GM10266 (cell line): ENCODE measurements around the gene PPM1N.

ENCODE experiments used
- DNase-seq: peaks from one replicate; pipeline ENCODE4 v3.0.0; 2012; ENCODE audit errors: extremely low spot score
- CTCF ChIP-seq: IDR thresholded peaks from 2 replicates; pipeline ENCODE4 v1.5.1; 2012; ENCODE audit warnings: mild to moderate bottlenecking, low read depth; ENCODE audit not compliant: control insufficient read depth, insufficient read depth; ENCODE audit errors: missing control alignments

The PPM1N gene

GRCh38 chr19:45500918-45501729, 2.9 kb downstream of the PPM1N start:
- no peak for TF ChIP-seq CTCF
- DNase-seq: no peak

GRCh38 chr19:45501730-45502014, 3.4 kb downstream of the PPM1N start:
- peak; percentile 31 for DNase-seq
- TF ChIP-seq CTCF: no peak

GRCh38 chr19:45502111-45502510, 3.9 kb downstream of the PPM1N start:
- no peak for TF ChIP-seq CTCF
- DNase-seq: peak; percentile 10

GRCh38 chr19:45503909-45504308, 5.7 kb downstream of the PPM1N start:
- no peak for DNase-seq
- no peak for TF ChIP-seq CTCF

GRCh38 chr19:45505151-45505995, 7.1 kb downstream of the PPM1N start:
- no peak for TF ChIP-seq CTCF
- no peak for DNase-seq

GRCh38 chr19:45505996-45506245, 7.7 kb downstream of the PPM1N start:
- peak; percentile 8 for DNase-seq
- no peak for TF ChIP-seq CTCF
